Activated CD4-positive, alpha-beta T cell treated with anti-CD3 and anti-CD28 coated beads for 4 hours (primary cell): ENCODE measurements around the gene AVPR1B.

ENCODE experiments used
- DNase-seq, 2 donors: peaks; one replicate each; pipeline ENCODE4 v3.0.0-alpha.2; 2020

Gene AVPR1B, protein sequence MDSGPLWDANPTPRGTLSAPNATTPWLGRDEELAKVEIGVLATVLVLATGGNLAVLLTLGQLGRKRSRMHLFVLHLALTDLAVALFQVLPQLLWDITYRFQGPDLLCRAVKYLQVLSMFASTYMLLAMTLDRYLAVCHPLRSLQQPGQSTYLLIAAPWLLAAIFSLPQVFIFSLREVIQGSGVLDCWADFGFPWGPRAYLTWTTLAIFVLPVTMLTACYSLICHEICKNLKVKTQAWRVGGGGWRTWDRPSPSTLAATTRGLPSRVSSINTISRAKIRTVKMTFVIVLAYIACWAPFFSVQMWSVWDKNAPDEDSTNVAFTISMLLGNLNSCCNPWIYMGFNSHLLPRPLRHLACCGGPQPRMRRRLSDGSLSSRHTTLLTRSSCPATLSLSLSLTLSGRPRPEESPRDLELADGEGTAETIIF

DNA sequence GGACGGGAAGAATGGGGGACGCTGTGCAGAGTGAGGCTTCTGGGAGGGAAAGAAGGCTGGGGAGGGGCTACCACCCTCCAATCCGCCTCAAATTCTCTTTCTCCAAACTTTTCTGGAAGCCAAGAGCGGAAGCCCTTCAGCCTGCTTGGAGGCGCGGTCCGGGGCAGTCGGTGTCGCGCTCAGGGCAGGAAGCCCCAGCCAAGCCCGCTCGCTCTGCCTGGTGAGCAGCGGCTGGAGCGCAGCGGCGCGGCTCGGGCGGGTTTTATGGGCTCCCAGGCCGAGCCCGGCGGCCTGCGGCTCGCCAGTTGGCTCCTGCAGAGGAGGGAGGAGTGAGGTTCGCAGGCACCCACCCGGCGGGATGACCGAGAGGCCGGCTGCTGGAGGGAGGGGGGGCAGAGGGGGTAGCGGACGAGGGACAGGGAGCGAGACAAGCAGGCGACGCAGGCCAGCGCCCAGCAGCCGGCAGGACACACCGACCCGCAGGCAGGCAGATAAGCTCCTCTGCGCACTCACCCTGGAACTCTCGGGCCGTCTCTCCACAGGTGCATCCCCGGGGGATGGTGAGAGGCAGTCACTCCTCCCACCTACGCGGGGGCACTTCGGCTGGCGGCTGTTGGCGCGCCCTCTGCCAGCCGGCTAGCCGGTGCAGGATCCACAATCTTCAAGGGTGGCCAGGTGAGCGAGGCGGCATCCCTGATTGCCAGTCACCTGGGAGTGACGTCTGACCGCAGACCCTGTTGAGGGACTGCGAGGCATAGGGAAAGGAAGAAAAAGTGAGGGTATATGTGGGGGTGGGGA is at the start of gene AVPR1B:
AVPR1B (minus strand) TSS at position 238 of the 798 bp plus-strand sequence. CDS start 498 bp downstream, outside the sequence.
- DNase-seq, result peak in 1 of 2 donors; percentile 7

DNA sequence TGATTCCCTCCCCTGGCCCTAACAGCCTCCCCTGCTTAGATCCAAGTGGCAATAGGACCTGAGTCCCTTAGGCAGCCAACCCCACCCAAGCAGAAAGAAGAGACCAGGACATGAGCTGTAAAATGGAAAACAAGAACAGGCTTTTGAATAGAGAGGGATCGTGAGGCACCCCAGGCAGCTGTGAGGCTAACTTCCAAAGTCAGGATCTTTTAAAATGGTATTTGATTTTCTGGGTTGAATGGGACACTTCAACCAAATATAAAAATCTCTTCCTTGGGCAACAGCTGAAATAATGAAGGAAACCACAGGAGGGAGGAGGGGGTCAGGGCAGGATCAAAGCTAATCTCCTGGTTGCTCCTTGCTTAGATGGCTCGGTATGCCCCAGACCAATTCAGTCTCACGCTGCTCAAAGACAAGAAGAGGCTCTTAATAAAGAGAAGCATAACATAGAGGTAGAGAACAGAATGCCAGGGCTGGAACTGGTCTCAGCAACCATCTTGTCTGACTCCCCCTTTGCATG is 28.6 kb upstream of the AVPR1B start:
- DNase-seq, result no peak

DNA sequence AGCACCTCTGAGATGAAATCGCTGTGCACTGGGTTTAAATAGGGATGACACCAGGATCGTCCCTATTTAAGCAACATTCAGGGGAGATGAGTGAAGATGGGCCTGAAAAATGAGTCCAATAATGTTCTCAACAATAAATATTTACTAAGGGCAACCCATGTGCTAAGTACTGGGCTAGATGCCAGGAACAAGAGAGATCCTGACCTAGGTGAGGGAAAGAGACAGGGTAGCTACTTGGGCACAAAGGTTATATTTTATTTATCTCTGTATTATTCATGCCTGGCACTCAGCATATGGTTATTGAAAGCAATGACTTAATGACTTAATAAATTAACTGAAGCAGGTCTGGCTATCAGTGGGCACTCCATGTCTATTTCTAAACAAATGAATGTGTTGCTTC is 27.4 kb upstream of the AVPR1B start:
- no peak for DNase-seq

DNA sequence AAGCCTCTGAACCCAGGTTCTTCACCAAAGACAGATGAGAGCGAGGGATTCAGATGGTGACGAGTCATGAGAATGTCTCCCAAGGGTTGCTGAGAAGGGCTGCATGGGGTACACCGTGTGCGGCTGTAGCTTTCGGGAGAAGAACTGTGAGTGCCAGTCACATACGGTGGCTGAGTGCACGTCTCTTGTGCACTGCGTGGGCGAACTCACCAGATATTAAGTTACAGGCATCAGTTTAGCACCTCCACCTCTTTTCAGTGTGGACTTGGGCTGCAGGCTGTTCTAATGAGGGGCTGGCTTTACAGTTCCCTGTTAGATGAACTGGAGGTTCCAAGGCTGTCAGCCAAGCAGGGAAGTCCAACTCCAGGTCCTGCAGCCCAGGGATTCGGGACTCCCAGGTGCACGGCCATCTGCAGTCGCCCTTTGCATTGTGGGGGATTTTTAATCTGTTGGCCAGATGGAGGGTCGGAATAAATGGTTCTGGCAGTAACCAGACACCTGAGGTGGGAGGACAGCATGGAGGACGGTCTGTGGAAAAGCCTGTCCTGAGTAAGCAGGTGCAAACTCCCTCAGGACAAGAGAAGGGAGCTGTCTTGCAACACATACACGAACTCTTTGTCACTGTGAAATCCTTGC is 26.5 kb upstream of the AVPR1B start:
- DNase-seq, result no peak

DNA sequence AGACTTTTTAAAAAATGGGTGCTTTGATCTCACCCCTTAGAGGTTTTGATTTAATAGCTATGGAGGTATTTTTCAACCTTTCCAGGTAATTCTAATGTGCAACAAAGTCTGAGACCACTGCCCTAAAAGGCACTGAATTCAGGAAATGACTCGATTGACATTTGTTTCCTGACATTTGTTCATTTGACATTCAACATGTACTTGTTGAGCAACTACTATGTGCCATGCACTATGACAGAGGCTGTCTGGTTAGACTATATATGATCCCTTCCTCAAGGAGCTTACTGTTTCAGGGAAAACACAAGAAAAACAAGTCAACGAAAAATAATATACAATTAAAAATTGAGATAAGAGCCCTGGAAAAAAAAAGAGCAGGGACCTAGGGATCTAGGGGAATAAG is 25.6 kb upstream of the AVPR1B start:
- no peak for DNase-seq

DNA sequence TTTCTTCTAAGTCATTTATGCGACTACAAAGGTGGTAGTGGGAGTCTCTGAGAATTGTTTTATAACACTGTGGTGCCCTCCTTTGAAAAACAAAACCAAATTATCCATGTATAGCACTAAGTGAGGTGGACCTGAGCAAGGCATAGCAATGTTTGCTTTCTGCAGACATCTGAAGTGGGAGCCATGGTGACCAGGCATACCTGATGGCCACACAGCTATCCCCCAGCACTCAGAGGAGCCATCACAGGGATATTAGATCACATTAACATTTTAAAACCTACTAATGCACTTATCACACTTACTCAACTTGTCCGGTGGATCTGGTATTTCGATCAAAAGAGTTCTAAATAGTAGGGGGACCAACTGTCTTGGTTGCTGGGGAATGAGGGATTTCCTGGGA is 24.8 kb upstream of the AVPR1B start:
- no peak for DNase-seq

DNA sequence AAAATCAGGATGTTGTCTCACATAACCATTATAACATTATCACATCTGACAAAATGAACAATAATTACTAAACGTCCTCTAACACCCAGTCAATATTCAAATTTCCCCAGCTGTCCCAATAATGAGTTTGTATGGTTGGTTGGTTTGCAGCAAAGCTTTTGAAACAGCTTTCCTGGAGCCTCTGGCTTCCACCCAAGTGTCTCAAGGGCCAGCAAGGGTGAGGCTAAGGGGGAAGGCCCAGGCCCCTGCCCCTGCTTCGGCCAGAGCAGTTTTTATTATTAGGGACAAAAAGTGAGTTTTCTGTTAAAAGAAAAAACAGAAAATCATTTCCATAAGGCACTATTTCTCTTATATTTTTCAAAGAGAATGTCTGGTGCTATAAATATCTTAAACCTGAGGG is 19.1 kb upstream of the AVPR1B start:
- DNase-seq, result no peak

DNA sequence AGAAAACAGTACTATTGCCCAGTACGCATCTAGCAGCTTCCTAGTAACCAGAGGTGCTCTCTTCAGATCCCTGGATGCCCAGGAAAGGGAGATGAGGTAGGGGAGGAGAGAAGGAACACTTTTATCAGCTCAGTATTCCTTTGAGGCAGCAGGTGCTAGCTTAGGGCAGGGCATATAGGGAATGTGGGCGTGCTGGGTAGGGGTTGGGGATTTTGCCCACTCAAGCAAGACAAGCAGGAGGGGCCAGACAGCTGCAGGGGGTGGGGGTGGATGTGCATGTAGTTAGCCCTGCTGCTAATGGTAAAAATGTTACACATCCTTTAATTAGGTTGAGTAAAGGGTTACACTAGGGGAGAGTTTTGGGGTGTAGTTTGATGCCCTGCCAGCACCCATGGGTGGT is 18.1 kb upstream of the AVPR1B start:
- no peak for DNase-seq

DNA sequence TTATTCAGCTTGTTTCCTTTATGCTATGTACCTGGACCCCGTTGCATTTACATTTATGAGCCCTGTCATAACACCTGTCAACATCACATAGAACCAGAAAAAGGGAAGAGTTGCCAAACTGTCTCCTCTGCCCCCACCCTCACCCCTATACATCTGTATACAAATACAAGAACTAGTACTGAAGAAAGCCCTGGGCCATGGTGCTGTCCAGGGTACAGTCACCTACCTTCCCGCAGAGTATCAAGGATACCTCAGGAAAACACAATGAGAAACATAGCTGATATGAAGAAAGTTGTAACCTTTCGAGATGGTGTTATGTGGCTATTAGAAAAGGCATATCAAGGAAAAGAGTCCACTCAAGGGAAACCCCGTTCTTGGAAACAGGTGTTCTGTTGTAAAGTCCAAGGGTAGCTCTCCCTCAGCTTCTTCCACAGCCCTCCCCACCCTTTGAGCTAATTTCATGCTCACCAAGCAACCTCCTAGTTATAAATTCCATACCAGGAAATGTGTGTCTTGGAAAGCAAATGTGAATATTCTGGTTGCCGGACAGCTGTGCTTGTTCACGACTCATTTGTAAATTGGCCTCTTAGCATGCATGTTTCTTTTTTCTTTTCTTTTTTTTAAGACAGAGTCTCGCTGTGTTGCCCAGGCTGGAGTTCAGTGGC is 16.7 kb upstream of the AVPR1B start:
- DNase-seq, result no peak

DNA sequence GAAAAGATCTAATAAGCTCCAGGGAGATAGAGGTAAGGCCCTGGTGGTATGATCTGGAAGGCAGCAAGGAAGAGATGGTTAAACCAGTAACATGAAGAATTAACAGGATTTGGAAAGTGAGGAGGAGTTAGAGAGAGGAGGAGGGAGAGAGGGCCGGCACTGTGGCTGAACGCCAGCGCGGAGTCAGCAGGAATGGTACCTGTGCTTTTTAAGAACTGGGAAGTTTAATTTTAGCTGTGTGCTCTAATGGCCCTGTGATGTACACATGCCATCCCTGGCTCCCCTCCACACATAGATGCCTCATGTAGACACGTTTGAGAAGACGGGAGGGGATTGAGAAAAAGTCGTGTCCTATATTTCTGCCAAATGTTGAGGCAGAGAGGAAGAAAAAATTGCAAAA is 13.8 kb upstream of the AVPR1B start:
- no peak for DNase-seq

DNA sequence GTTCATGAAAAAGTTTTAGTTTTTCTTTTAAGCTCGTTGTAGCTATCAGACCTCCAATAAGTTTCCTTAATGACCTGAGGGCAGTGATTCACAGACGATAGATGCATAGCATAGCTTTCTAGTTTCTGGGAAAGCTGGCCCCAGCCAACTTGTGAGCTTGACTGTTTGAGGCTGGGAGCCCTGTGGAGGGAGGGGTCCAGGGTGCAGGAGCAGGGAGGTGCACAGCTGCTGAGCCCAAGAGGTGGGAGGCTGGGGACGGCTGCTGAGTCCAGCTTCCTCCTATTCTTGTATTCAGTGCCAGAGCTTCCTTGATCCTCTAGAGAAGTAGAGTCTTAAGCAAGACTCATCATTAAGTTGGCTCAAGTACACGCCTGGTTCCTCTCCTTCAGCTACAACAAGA is 11.0 kb upstream of the AVPR1B start:
- DNase-seq, result no peak

DNA sequence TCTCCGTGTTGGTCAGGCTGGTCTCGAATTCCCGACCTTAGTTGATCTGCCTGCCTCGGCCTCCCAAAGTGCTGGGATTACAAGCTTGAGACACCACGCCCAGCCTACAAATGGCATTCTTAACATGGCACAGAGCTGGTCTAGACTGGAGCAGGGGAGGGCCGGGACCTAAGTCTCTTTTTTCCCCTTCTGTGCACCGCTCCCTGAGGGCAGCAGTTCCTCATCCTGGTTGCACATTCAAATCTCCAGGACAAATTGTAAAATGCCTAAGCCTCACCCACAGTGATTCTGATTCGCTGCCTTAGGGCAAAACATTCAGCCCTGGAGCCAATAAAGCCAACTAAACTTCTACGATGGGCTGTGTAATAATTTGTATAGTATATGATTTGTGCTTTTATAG is 10.1 kb upstream of the AVPR1B start:
- no peak for DNase-seq

DNA sequence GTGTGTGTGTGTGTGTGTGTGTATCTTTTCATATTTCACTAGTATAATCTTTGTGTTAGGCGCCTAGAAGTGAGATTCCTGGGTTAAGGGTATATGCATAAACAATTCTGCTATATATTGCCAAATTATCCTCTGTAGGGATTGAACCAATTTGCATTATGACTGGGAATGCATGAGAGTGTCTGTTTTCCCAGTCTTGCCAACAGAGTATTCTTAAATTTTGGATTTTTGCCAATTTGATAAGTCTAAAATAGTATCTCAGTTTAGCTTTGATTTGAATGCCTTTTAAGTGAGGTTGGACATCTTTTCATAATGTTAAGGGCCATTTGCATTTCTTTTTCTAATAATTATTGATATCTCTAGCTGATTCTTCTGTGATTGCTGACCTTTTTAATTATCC is 8.2 kb upstream of the AVPR1B start:
- no peak for DNase-seq

DNA sequence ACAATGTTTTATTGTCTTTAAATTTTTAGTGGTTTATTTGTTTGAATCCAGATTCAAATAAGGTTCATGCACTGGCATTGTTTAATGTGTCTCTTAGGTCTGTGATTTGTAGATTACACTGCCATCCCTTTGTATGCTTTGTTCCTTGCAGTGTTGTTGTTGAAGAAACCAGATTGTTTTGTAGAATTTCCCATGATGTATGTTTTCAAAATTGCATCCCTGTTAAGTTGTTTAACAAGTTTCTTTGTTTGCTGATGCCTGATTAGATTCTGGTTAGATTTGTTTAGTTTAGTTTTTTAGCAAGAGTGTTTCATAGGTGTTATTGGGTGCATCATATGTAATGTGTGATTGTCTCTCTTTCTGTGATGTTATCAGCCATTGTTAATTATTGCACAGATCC is 5.5 kb upstream of the AVPR1B start:
- DNase-seq, result no peak

DNA sequence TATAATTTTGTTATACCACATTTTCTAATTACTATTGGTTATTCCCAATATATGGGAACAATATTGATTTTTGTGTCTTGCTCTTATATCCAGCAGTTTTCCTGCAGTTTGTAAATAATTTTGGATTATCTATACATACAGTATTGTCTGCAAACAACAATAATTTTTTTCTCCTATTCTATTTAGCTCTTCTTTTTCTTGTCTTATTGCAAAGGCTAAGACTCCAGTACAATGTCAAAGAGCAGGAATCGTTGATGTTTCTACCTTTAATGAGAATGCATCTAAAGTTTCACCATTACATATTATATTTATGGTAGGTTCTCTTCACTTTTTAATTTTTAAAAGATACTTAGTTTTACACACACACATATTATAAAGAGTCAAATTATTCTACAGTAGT is 4.1 kb upstream of the AVPR1B start:
- DNase-seq, result no peak

DNA sequence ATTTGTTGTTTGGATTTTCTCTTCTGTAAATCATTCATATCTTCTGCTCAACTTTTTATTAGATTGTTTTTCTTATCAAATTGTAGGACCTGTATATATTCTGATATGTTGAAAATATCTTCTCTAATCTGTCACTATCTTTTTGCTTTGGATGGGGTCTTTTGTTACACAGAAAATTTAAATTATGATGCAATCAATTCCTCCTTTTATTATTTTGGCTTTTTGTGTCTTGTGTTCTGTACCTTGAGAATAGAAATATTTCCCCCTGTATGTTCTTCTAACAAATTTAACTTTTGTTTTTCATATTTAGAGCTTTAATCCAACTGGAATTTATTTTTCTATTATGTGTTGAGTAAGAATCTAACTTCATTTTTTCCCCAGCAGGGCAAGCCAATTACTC is 3.2 kb upstream of the AVPR1B start:
- no peak for DNase-seq

DNA sequence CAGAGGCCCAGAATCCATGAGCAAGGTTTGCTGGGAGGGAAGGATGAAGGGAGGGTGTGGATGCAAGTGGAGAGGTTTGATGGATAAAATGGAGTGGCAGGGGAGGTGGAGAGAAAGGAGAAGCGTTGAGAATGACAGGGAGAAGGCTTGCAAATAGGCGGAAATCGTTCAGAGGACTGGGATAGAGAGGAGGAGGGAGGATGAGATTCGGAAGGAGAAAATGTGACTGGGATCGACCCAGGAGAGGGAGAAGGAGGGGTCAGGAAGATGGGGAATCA is 376 bp downstream of the AVPR1B start:
- DNase-seq, result no peak

DNA sequence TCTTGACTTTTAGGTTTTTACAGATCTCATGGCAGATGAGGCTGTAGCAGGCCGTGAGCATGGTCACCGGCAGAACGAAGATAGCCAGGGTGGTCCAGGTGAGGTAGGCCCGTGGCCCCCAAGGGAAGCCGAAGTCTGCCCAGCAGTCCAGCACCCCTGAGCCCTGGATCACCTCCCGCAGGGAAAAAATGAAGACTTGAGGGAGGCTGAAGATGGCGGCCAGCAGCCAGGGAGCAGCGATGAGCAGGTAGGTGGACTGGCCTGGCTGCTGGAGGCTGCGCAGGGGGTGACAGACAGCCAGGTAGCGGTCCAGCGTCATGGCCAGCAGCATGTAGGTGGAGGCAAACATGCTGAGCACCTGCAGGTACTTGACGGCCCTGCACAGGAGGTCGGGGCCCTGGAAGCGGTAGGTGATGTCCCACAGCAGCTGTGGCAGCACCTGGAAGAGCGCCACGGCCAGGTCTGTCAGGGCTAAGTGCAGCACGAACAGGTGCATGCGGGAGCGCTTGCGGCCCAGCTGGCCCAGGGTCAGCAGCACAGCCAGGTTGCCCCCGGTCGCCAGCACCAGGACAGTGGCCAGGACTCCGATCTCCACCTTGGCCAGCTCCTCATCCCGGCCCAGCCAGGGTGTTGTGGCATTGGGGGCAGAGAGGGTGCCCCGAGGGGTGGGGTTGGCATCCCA is 856 bp downstream of the AVPR1B start:
- DNase-seq, result no peak

DNA sequence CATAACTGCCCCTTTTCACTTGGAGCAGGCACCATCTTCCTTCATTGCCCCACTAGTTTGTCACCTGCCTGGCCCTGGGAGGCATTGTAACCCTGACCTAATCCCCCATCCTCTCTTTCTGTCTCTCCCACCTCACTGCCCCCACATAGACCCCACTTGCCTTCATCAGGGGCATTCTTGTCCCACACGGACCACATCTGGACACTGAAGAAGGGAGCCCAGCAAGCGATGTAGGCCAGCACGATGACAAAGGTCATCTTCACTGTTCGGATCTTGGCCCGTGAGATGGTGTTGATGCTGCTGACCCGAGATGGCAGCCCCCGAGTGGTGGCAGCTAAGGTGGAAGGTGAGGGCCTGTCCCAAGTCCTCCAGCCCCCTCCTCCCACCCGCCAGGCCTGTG is 1.4 kb downstream of the AVPR1B start:
- no peak for DNase-seq

DNA sequence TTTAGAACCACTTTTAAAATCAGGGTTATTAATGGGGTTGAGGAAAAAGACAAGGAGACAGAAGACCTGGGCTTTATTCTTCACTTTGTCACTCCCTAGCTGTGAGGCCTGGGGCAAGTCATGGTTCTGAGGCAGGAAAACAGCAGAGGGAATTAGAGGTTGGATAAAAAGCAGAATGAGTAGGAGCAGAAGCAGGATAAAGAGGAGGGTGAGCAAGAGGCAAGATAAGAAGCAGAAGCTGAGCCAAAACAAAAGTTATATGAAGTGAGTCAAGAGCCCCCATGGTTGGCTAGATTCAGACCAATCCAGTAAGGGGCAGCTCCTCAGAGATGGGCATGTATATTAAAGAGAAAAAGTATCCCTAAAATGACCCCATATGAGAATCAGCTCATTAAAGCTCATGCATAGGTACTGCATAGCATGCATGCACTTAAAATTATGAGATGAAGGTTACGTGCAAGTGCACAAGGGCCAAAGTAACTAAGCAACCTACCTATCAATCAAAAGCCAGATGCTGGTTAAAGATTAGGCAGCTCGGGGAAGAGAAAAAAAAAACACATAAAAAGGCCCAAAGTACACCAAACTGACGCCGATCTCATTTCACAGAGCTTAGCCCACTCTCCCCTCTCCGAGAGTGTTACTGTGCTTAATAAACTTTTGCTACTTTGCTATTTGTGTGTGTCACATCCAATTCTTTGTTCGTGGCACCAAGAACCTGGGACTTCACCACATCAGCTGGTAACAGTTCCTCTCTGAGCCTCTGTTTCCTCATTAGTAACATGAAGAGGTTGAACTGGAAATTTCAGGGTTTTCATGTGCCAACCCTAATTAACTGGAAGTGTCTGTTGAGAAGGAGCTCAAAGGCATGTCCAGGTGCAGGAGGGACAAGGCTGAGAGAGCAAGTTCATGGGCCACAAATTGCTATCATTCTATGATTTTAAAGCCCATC is 2.2 kb downstream of the AVPR1B start:
- no peak for DNase-seq

DNA sequence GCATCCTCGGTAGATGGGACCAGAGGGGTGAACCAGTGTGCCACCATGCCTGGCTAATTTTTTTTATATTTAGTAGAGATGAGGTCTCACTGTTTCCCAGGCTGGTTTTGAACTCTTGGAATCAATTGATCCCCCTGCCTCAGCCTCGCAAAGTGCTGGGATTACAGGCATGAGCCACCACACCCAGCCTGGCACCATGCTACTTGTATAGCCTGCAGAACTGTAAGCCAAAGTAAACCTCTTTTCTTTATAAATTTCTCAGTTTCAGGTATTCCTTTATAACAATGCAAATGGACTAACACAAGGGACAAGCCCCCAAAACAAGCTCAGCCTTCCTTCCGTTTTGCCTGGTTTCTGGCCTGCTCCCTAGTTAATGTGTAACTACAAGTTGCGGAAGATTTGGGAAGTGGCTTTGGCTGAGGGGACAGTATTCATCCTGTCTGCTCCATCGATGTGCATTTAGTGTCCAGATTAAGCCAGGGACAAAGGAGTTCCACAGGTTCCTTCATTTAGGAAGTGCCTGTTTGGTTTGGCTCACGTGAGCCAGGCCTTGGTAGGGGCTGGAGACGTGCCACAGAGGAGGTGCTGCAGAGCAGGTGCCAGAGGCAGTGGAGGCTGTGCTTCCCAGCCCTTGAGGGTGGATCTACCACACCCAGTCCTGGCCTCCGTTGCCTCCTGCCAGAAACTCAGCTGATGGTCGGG is 4.4 kb downstream of the AVPR1B start:
- no peak for DNase-seq
